Endodermal cell (in vitro differentiated cells): ENCODE results near the gene ACTRT2. TPM values are rescaled to one million over a fixed set of nuclear protein-coding genes. Genes with fewer than 3 reads are reported as not detected.

ENCODE experiments used
- DNase-seq: peaks from one replicate; pipeline ENCODE4 v3.0.0-alpha.2; 2017
- H3K27ac ChIP-seq: 2 replicates; pipeline ENCODE4 v1.5.1; 2013; ENCODE audit warnings: mild to moderate bottlenecking, low read depth, low read length, moderate library complexity
- H3K27me3 ChIP-seq: 2 replicates; pipeline ENCODE4 v1.6.1; 2013; ENCODE audit warnings: mild to moderate bottlenecking, low read length, moderate library complexity; ENCODE audit not compliant: insufficient read depth, control insufficient read depth, poor library complexity, severe bottlenecking
- H3K36me3 ChIP-seq: 2 replicates; pipeline ENCODE4 v1.7.0; 2013; ENCODE audit warnings: mild to moderate bottlenecking, low read length, moderate library complexity; ENCODE audit not compliant: control insufficient read depth, insufficient read depth
- H3K4me1 ChIP-seq: one replicate; pipeline ENCODE4 v1.7.0; 2013; ENCODE audit warnings: low read length; ENCODE audit not compliant: control insufficient read depth, insufficient read depth
- H3K4me3 ChIP-seq: 2 replicates; pipeline ENCODE4 v1.5.1; 2013; ENCODE audit warnings: mild to moderate bottlenecking, low read length, moderate library complexity
- H3K9ac ChIP-seq: 2 replicates; pipeline ENCODE4 v1.6.1; 2013; ENCODE audit warnings: mild to moderate bottlenecking, low read length, moderate library complexity; ENCODE audit not compliant: poor library complexity, severe bottlenecking; ENCODE audit errors: extremely low read depth
- H3K9me3 ChIP-seq: 2 replicates; pipeline ENCODE4 v1.6.1; 2013; ENCODE audit warnings: mild to moderate bottlenecking, low read length, moderate library complexity; ENCODE audit not compliant: control insufficient read depth
- H3K27ac Mint-ChIP-seq: 2 replicates; pipeline ENCODE4 v1.8.0; 2020; ENCODE audit warnings: mixed read lengths
- H3K27me3 Mint-ChIP-seq: 2 replicates; pipeline ENCODE4 v1.8.0; 2021; ENCODE audit warnings: mild to moderate bottlenecking, mixed read lengths; ENCODE audit not compliant: insufficient read depth
- H3K36me3 Mint-ChIP-seq: 2 replicates; pipeline ENCODE4 v1.8.0; 2020; ENCODE audit warnings: low read depth, mixed read lengths
- H3K4me1 Mint-ChIP-seq: 2 replicates; pipeline ENCODE4 v1.8.0; 2020; ENCODE audit warnings: mixed read lengths
- H3K4me3 Mint-ChIP-seq: 2 replicates; pipeline ENCODE4 v1.8.0; 2020; ENCODE audit warnings: mild to moderate bottlenecking, moderate library complexity, mixed read lengths
- H3K9me3 Mint-ChIP-seq: 2 replicates; pipeline ENCODE4 v1.8.0; 2020; ENCODE audit warnings: mild to moderate bottlenecking, mixed read lengths
- CTCF ChIP-seq: fragments of 200-600 bp; sonication (generic); conservative IDR thresholded peaks from 2 replicates; pipeline ENCODE4 v1.5.0; 2021; ENCODE audit warnings: antibody characterized with exemption, mild to moderate bottlenecking
- WGBS, 2 experiments: methylation state at CpG; one replicate each; pipeline versions ENCODE4 v1.1.5 to v1.1.7; 2013; ENCODE audit warnings: missing lambda C conversion rate in 2 of 2, mixed read lengths in 1 of 2; ENCODE audit not compliant: insufficient coverage in 1 of 2, insufficient read length in 1 of 2; 5-methylcytosine and 5-hydroxymethylcytosine counted together
- total RNA-seq, 2 donors: library from RNA; stranded (reverse); fragmentation: NEBNext Ultra II Directional in 1 of 2; extraction: Animal tissue kit (Norgen Biotek cat#: 25700) in 1 of 2; gene quantifications; 2 replicates in 1 of 2; 3 replicates in 1 of 2; pipeline ENCODE4 v1.2.1, GENCODE V29; 2021

ACTRT2 gene
- total RNA-seq, 2 donors from 2014 or later = not detected

GRCh38 chr1:3068564-3069431 lies 47.5 kb downstream of the ACTRT2 start, which contains the start of gene PRDM16:
TSS of gene PRDM16 (plus strand) at chr1:3069203. CDS start at chr1:3069260, 57 bp downstream.
- Mint-ChIP-seq H3K27ac (no peak within 1 kb of the TSS), H3K27me3 (peaks cover 81% of the 10 kb centered on the region), H3K4me1 (peaks cover 2% of the 10 kb centered on the region), H3K36me3 (no peaks in the 10 kb centered on the region), H3K4me3 (peak within 1 kb of the TSS; percentile 57), H3K9me3 (no peaks in the 10 kb centered on the region)
- TF ChIP-seq CTCF = no peak
- no peak within 1 kb of the TSS for H3K27ac ChIP-seq
- 1% methylated on average over 24 to 106 of the region's 106 CpGs for WGBS, 2 experiments
- no peaks in the 10 kb centered on the region for H3K36me3 ChIP-seq
- H3K9me3 ChIP-seq = no peaks in the 10 kb centered on the region
- no peak within 1 kb of the TSS for H3K9ac ChIP-seq
- H3K4me1 ChIP-seq = peaks cover 4% of the 10 kb centered on the region
- peak; percentile 83 for DNase-seq
- H3K27me3 ChIP-seq = peaks cover 93% of the 10 kb centered on the region
- H3K4me3 ChIP-seq = peak within 1 kb of the TSS; percentile 74

- H3K4me1 ChIP-seq = peaks cover 4% of the 10 kb centered on the region
Observed at GRCh38 chr1:3069491-3070308, 48.4 kb downstream of the ACTRT2 start.

More at GRCh38 chr1:3069491-3070308, 48.4 kb downstream of the ACTRT2 start:
- Histone ChIP-seq H3K27ac (no peak overlapping the region), H3K9ac (no peak overlapping the region), H3K36me3 (no peaks in the 10 kb centered on the region), H3K9me3 (no peaks in the 10 kb centered on the region), H3K4me3 (peak overlapping the region; percentile 74), H3K27me3 (peaks cover 93% of the 10 kb centered on the region)
- no peaks in the 10 kb centered on the region for H3K9me3 Mint-ChIP-seq
- H3K4me1 Mint-ChIP-seq = peaks cover 2% of the 10 kb centered on the region
- peak; percentile 56 for TF ChIP-seq CTCF
- DNase-seq = peak; percentile 87
- 0 to 1% methylated on average over 15 to 70 of the region's 91 CpGs for WGBS, 2 experiments
- no peak overlapping the region for H3K27ac Mint-ChIP-seq
- H3K36me3 Mint-ChIP-seq = no peaks in the 10 kb centered on the region
- peaks cover 81% of the 10 kb centered on the region for H3K27me3 Mint-ChIP-seq
- peak overlapping the region; percentile 57 for H3K4me3 Mint-ChIP-seq
